Astrocyte (in vitro differentiated cells and primary cell): Measurements from ENCODE around the gene TBX6. TPM values are rescaled to one million over a fixed set of nuclear protein-coding genes. Genes with fewer than 3 reads are reported as not detected.

ENCODE experiments used
- DNase-seq: peaks from one replicate; pipeline ENCODE4 v3.0.0-alpha.2; 2010; ENCODE audit warnings: low read depth
- FAIRE-seq: peaks from 2 replicates; lab custom pipeline; 2011; peaks lifted over from hg19 to GRCh38; lab: Jason Lieb, UNC
- H2AFZ ChIP-seq: 2 replicates; pipeline ENCODE4 v1.6.0; 2012; ENCODE audit warnings: low read depth, low read length, inconsistent platforms
- H3K27ac ChIP-seq: 2 replicates; pipeline ENCODE4 v1.5.1; 2011; ENCODE audit warnings: low read depth, low read length, inconsistent platforms
- H3K27me3 ChIP-seq: 2 replicates; pipeline ENCODE4 v1.6.0; 2011; ENCODE audit warnings: low read length, inconsistent platforms; ENCODE audit not compliant: insufficient read depth
- H3K36me3 ChIP-seq: 2 replicates; pipeline ENCODE4 v1.5.1; 2011; ENCODE audit warnings: low read length, inconsistent platforms; ENCODE audit not compliant: insufficient read depth
- H3K4me1 ChIP-seq: 2 replicates; pipeline ENCODE4 v1.5.1; 2011; ENCODE audit warnings: low read length, inconsistent platforms; ENCODE audit not compliant: insufficient read depth
- H3K4me2 ChIP-seq: 2 replicates; pipeline ENCODE4 v1.6.0; 2012; ENCODE audit warnings: low read length, inconsistent platforms
- H3K4me3 ChIP-seq: 2 replicates; pipeline ENCODE4 v1.5.1; 2011; ENCODE audit warnings: low read depth, mild to moderate bottlenecking, low read length, inconsistent platforms; ENCODE audit not compliant: insufficient read depth
- H3K79me2 ChIP-seq: 2 replicates; pipeline ENCODE4 v1.6.0; 2012; ENCODE audit warnings: mild to moderate bottlenecking, low read length, inconsistent platforms; ENCODE audit not compliant: insufficient read depth
- H3K9ac ChIP-seq: 2 replicates; pipeline ENCODE4 v1.6.0; 2012; ENCODE audit warnings: mild to moderate bottlenecking, low read length, inconsistent platforms
- H3K9me3 ChIP-seq: 2 replicates; pipeline ENCODE4 v1.5.1; 2012; ENCODE audit warnings: low read depth, mild to moderate bottlenecking, low read length, inconsistent platforms; ENCODE audit not compliant: insufficient read depth
- H4K20me1 ChIP-seq: 2 replicates; pipeline ENCODE4 v1.6.0; 2012; ENCODE audit warnings: low read length, inconsistent platforms; ENCODE audit not compliant: insufficient read depth
- H3K27ac Mint-ChIP-seq: one replicate; pipeline ENCODE4 v1.8.0; 2021; ENCODE audit warnings: mild to moderate bottlenecking, mixed read lengths; ENCODE audit not compliant: unreplicated experiment
- H3K27me3 Mint-ChIP-seq: one replicate; pipeline ENCODE4 v1.8.0; 2021; ENCODE audit warnings: low read depth, mixed read lengths; ENCODE audit not compliant: unreplicated experiment
- H3K36me3 Mint-ChIP-seq: one replicate; pipeline ENCODE4 v1.8.0; 2021; ENCODE audit warnings: low read depth, mixed read lengths; ENCODE audit not compliant: unreplicated experiment
- H3K4me1 Mint-ChIP-seq: one replicate; pipeline ENCODE4 v1.8.0; 2021; ENCODE audit warnings: low read depth, mixed read lengths; ENCODE audit not compliant: unreplicated experiment
- H3K4me3 Mint-ChIP-seq: one replicate; pipeline ENCODE4 v1.8.0; 2021; ENCODE audit warnings: mild to moderate bottlenecking, moderate library complexity, mixed read lengths; ENCODE audit not compliant: unreplicated experiment
- H3K9me3 Mint-ChIP-seq: one replicate; pipeline ENCODE4 v1.8.0; 2021; ENCODE audit warnings: mild to moderate bottlenecking, mixed read lengths; ENCODE audit not compliant: unreplicated experiment
- CTCF ChIP-seq: IDR thresholded peaks from 2 replicates; pipeline ENCODE4 v1.5.1; 2011; ENCODE audit warnings: low read depth, mild to moderate bottlenecking, inconsistent platforms, low read length, moderate library complexity; ENCODE audit not compliant: insufficient read depth
- EZH2 ChIP-seq: IDR thresholded peaks from 2 replicates; pipeline ENCODE4 v1.6.1; 2012; ENCODE audit warnings: mild to moderate bottlenecking, low read length, inconsistent platforms; ENCODE audit not compliant: insufficient read depth
- total RNA-seq: library from RNA; stranded (reverse); gene quantifications from 2 replicates; pipeline ENCODE4 v1.2.1, GENCODE V29; 2021

The TBX6 gene
- total RNA-seq, 1 donor from 2014 or later: 0.27 TPM

GRCh38 chr16:30088832-30089624 is 2.7 kb downstream of the TBX6 start:
- peaks cover 18% of the 10 kb centered on the region for H3K4me1 ChIP-seq
- no peaks in the 10 kb centered on the region for H3K27me3 ChIP-seq
- no peaks in the 10 kb centered on the region for H3K36me3 ChIP-seq
- FAIRE-seq: no peak
- H3K9ac ChIP-seq: no peak overlapping the region
- no peak for DNase-seq
- H3K79me2 ChIP-seq: no peaks in the 10 kb centered on the region
- no peak overlapping the region for H2AFZ ChIP-seq
- H3K4me1 Mint-ChIP-seq: peaks cover 14% of the 10 kb centered on the region
- no peak overlapping the region for H3K4me2 ChIP-seq
- H3K36me3 Mint-ChIP-seq: peaks cover 14% of the 10 kb centered on the region
- H3K9me3 ChIP-seq: no peaks in the 10 kb centered on the region
- no peak overlapping the region for H3K27ac ChIP-seq
- no peak overlapping the region for H3K4me3 ChIP-seq
- no peak overlapping the region for H3K4me3 Mint-ChIP-seq
- H3K27ac Mint-ChIP-seq: peak overlapping the region; percentile 41
- peaks cover 2% of the 10 kb centered on the region for H4K20me1 ChIP-seq
- TF ChIP-seq EZH2 (no peak), CTCF (no peak)
- H3K27me3 Mint-ChIP-seq: no peaks in the 10 kb centered on the region
- H3K9me3 Mint-ChIP-seq: no peaks in the 10 kb centered on the region

GRCh38 chr16:30088237-30088831 is 3.4 kb downstream of the TBX6 start:
- H3K9me3 Mint-ChIP-seq: no peaks in the 10 kb centered on the region

More at GRCh38 chr16:30088237-30088831, 3.4 kb downstream of the TBX6 start:
- Mint-ChIP-seq H3K27ac (peak overlapping the region; percentile 42), H3K4me1 (peaks cover 14% of the 10 kb centered on the region), H3K4me3 (no peak overlapping the region), H3K27me3 (no peaks in the 10 kb centered on the region), H3K36me3 (peaks cover 17% of the 10 kb centered on the region)
- Histone ChIP-seq H2AFZ (no peak overlapping the region), H3K4me3 (no peak overlapping the region), H3K9ac (no peak overlapping the region), H3K4me2 (no peak overlapping the region), H3K27me3 (no peaks in the 10 kb centered on the region), H3K4me1 (peaks cover 18% of the 10 kb centered on the region), H3K27ac (no peak overlapping the region), H3K36me3 (peaks cover 4% of the 10 kb centered on the region), H4K20me1 (peaks cover 9% of the 10 kb centered on the region), H3K79me2 (no peaks in the 10 kb centered on the region), H3K9me3 (no peaks in the 10 kb centered on the region)
- DNase-seq: no peak
- FAIRE-seq: no peak
- no peak for TF ChIP-seq CTCF
- no peak for TF ChIP-seq EZH2
